22Rv1 (cell line): ENCODE data around the gene SMYD3.

Experiments used
- H3K27ac ChIP-seq: fragments of 450-650 bp; 2 replicates; pipeline ENCODE4 v1.5.1; 2017
- ZFX ChIP-seq: fragments of 450-650 bp; IDR thresholded peaks from 2 replicates; pipeline ENCODE4 v1.6.1; 2017; ENCODE audit warnings: antibody characterized with exemption, borderline replicate concordance
- TF ChIP-seq, protein P1 (sequence below): fragments of 450-650 bp; IDR thresholded peaks from 2 replicates; pipeline ENCODE4 v1.5.1; 2017; ENCODE audit warnings: mild to moderate bottlenecking

SMYD3 gene

DNA sequence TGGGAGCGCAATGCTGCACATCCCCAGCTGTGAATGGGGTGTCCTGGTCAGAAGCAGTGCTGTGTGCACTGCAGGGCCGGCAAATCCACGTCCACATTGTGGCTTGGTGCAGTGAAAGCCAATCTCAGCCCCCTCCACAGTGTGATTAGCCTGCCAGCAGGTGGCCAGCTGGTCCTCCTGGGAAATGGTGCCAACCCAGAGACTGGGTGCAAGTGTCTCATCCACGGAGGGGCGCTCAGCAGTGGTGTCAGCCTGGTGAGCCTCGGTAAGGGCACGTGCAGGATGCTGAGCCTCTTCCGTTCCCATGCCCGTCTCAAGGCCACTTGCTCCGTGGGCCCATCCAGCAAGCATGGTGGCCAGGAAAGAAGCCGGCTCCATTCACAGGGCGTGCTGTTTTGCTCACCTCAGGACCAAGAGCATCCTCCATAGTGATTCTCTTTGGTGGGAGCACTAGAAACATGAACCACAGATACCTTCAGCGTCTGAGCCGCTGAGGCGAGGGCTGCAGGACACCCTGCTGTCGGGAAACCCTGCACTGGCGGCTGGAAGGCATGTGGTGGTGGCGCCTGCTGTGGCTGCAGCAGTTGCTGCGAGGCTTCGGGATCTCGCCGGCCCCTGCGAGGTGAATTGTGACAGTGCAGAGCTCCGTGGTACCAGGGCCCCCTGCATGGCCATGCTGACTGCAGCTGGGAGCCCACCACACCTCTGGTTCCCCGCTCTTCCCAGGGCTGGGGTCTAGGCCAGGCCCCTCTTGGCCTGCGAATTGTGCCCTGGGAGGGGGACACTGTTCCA is 2.0 kb upstream of the SMYD3 start:
- no peak for TF ChIP-seq ZFX
- TF ChIP-seq, protein P1, sequence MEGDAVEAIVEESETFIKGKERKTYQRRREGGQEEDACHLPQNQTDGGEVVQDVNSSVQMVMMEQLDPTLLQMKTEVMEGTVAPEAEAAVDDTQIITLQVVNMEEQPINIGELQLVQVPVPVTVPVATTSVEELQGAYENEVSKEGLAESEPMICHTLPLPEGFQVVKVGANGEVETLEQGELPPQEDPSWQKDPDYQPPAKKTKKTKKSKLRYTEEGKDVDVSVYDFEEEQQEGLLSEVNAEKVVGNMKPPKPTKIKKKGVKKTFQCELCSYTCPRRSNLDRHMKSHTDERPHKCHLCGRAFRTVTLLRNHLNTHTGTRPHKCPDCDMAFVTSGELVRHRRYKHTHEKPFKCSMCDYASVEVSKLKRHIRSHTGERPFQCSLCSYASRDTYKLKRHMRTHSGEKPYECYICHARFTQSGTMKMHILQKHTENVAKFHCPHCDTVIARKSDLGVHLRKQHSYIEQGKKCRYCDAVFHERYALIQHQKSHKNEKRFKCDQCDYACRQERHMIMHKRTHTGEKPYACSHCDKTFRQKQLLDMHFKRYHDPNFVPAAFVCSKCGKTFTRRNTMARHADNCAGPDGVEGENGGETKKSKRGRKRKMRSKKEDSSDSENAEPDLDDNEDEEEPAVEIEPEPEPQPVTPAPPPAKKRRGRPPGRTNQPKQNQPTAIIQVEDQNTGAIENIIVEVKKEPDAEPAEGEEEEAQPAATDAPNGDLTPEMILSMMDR: peak; percentile 18; the same call in 1 of the 2 replicates
- H3K27ac ChIP-seq: no peak overlapping the region

DNA sequence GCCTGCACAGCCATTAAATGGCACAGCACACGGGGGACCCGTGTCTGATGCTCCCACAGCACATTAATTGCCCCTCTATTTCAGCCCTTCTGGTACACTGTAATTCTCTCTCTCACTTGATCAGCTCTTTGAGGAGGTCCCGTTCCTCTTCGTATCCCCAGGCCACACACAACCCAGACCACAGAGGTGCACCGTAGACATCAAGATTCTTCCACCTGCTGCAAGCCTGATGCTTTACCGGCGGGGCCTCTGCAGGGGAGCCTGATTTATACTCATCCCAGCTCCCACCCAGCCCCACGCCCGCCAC is 759 bp downstream of the SMYD3 start:
- TF ChIP-seq, protein P1: no peak
- no peak for TF ChIP-seq ZFX
- no peak overlapping the region for H3K27ac ChIP-seq

DNA sequence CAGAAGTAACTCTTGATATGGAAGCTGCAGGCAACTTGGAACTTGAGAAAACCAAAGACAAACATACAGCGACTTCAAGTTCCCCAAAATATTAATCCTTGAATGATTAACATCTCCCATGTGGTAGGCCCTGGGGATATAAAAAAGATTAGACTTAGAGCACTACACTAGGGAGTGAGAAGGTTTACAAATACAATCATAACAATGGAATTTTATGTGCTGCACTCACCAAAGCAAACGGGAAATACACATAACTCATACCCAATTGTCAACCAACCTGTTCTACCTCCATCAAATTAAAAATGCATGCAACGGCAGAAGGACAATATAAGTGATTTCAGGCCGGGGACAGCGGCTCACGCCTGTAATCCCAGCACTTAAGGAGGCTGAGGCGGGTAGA is 3.7 kb downstream of the SMYD3 start:
- peak overlapping the region; percentile 9; the same call in 1 of the 2 replicates for H3K27ac ChIP-seq
- TF ChIP-seq ZFX: no peak
- TF ChIP-seq, protein P1: no peak

DNA sequence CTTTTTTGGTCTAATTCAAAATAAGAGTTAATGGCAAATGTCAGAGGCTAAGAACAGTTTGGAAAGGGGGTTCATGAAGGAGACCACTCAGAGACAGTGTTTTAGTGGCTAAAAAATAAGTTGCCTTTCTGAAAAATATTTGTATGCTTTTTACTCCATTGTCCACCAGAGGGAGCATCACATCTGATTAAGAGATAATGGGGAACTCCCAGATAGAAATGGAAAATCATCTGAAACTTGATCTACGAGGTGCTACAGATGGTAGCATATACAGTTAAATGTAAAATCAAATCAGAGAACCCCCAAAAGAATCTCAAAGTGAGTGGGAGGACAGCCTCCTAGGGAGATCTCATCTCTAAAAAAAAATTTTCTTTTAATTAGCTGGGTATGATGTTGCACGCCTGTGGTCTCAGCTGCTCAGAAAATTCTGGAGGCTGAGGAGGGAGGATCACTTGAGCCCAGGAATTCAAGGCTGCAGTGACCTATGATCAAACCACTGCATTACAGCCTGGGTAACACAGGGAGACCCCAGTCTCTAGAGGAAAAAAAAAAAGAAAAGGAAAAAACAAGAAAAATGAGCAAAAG is 9.7 kb downstream of the SMYD3 start:
- TF ChIP-seq, protein P1: peak; percentile 91
- TF ChIP-seq ZFX: no peak
- H3K27ac ChIP-seq: no peak overlapping the region

DNA sequence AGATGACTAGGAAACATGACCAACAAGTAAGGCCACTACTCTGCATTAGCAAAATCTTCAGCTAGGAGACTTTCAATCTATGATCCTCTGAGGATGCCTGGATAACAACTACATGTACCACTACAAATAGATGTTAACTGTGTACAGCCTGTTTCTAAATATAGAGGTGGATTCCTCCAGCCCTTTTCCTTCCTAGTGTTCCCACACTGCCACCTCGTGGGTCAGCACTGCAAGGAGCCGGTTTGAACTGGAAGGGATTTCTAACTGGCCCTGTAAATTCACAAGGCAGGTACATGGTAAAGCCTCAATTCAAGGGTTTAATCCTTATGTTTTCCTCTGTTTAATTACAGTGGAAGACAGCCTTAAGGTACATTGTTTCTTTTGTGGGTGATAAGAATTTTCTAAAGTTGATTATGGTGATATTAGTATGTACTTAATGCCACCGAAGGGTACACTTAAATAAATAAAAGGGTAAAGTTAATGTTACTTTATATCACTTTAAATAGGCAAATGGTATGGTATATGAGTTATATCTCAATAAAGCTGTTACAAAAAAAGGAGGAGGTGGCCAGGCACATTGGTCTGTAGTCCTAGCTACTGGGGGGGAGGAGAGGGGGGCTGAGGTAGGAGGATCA is 14.4 kb downstream of the SMYD3 start:
- TF ChIP-seq ZFX: no peak
- TF ChIP-seq, protein P1: peak; percentile 99
- no peak overlapping the region for H3K27ac ChIP-seq

DNA sequence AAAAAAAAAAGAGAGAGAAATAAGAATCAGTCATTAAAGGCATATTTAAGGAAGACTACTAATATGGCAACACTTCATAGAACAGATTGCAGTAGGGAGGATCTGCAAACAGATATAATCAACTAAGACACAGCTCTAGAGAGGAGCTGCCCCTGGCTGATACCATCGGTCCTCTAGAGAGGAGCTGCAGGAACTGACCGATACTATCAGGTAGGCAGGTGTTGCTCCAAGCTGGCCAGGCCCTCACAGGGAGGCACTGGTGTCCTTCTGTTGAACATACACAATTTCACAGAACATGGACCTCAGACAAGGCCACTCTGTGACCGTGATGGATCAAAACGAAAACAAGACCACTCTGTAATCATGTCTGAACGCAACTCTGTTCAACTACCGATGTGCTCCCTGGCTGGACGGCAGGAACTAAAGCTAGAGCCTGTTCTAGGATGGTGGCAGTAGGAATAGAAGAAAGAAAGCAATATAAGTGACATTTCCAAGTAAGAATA is 15.5 kb downstream of the SMYD3 start:
- TF ChIP-seq, protein P1: no peak
- no peak for TF ChIP-seq ZFX
- no peak overlapping the region for H3K27ac ChIP-seq

DNA sequence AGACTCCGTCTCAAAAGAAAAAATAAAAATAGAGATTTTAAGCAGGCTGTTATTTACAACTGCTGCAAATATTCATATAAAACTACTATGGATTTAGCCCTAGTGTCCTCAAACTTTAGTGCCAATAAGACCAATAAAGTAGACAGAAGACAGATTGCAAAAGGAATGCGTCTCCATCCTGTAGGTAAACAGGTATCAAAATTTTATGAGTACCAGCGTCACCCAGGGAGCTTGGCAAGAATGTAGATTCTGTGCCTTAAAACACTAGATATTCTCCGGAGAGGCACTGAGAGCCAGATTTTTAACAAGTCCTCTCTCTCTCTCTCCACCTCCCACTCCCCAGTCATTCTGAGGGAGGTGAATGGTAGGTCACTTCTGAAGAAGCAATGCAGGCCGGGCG is 18.4 kb downstream of the SMYD3 start:
- no peak overlapping the region for H3K27ac ChIP-seq

More for the DNA sequence above, 18.4 kb downstream of the SMYD3 start:
- no peak for TF ChIP-seq ZFX
- TF ChIP-seq, protein P1: no peak
